GM19240 (cell line): ENCODE results near the gene PAPPA2.
"Not testable (repeated sequence)": the region's sequence is repeated elsewhere in the genome, so short reads cannot be mapped to it uniquely, and the experiment has no call there.

ENCODE experiments used
- DNase-seq: peaks from one replicate; pipeline ENCODE4 v3.0.0; 2011; ENCODE audit warnings: low spot score; ENCODE audit not compliant: insufficient read length

The PAPPA2 gene

DNA sequence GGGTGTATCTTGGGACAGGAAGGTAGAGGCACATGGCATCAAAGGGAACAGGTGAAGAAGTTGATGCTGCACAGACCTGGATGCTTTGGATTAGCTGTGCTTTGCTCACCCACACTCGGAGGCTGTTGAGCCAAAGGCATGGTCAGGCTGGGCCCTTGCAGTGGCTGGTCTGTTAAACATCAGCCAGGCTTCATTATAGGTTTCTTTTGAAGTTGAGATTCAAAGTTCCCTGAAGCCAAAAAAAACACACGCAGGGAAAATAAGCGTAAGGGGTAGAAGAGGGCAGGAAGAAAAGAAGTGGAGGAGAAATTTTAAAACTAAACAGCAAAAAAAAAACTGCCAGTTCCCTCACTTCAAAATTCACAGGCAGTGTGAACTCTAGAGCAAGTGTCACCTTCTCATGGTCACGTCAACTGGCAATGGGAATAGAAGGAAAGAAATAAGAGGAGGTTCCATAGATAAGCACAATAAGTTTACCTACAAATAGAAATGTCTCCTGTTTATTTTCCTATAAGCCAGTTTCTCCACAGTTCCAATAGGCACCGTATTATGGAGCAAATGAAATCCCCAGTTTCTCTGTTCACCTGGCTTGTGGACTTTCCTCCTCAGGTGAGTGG, 139.5 kb downstream of the PAPPA2 start:
- no peak for DNase-seq

GRCh38 chr1:176603696-176604095, 140.7 kb downstream of the PAPPA2 start:
- no peak for DNase-seq

DNA sequence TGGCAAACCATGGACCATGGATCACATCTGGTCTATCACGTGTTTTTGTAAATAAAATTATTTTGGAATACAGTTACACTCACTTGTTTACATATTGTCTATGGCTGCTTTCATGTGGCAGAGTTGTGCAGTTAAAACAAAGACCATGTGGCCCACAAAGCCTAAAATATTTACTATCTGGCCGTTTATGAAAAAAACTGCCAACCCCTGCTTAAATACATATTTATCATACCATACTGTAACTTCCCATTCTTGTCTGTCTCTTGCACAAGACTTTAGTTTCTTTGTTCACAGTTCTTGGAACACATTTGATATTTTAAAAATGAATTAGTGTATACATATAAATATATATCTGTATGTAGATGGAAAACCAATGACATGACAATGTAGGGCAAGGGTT, 141.5 kb downstream of the PAPPA2 start:
- DNase-seq, result no peak

GRCh38 chr1:176605176-176605575, 142.2 kb downstream of the PAPPA2 start:
- no peak for DNase-seq

- DNase-seq, result no peak
Observed at GRCh38 chr1:176609556-176610408, 146.8 kb downstream of the PAPPA2 start.

GRCh38 chr1:176612791-176613190, 149.8 kb downstream of the PAPPA2 start:
- DNase-seq, result no peak

GRCh38 chr1:176617881-176618280, 154.9 kb downstream of the PAPPA2 start:
- no peak for DNase-seq

- no peak for DNase-seq
Observed at GRCh38 chr1:176619261-176619660, 156.3 kb downstream of the PAPPA2 start.

GRCh38 chr1:176625365-176625764, 162.4 kb downstream of the PAPPA2 start:
- no peak for DNase-seq

DNA sequence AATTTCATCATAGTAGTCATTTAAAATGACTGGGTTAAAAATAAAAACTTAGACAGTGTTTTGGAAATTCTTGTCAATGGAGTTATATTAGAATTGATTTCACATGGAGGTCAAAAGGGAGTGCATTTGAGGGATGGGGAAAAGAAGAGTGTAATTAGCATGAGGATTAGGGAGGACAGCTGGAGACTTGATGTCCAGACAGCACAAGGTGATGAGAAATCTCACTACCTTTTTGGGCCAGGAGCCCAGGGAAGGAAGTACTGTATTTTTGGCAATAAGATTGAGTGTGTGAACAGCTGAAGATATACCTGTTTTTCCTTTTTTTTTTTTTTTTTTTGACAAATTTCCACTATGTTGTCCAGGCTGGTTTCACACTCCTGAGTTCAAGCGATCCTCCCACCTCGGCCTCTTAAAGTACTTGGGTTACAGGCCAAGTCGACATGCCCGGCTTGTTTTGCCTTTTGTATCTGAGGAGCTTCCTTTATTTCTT, 163.6 kb downstream of the PAPPA2 start:
- DNase-seq, result no peak

DNA sequence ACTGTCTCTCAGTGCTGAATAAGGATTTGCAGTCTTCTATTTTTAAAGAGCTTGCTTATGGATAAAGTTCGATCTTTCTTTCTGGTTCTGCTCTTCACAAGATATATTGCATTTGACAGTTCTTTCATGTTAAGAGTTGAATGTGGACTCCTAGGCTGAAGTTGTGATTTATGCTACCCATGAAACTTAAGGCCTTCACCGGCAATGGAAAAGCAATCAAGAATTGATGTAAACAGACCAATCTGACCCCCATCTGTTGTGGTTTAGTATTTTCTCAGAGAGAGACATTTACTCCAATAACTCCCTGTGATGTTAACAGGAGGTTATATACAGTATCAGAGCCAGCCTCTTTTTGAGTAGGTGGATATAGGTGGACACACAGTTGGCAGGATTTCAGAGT, 165.8 kb downstream of the PAPPA2 start:
- no peak for DNase-seq

- not testable (repeated sequence) for DNase-seq
Observed at GRCh38 chr1:176634733-176635132, 171.8 kb downstream of the PAPPA2 start.

GRCh38 chr1:176638713-176639526, 175.9 kb downstream of the PAPPA2 start:
- DNase-seq, result no peak

DNA sequence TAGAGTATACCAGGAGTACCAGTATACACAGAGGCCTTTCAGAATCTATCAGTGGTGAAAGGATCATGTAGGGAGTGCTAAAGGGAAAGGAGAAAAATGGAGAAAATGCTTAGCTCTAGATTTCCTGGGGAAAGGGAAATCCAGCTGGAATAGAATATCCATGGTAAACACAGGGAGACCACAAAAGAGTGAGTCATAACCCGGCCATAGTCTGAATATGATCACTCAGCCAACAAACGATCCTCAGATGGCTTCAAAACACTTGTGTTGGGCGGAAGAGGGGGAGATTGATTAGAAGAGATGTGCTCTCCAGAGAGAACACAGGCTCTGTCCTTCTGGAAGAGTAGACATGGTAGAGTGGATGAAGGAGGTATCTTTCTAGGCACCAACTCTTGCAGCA, 180.6 kb downstream of the PAPPA2 start:
- DNase-seq, result no peak

GRCh38 chr1:176648556-176648955, 185.6 kb downstream of the PAPPA2 start:
- no peak for DNase-seq

- no peak for DNase-seq
Observed at GRCh38 chr1:176656257-176656995, 193.5 kb downstream of the PAPPA2 start.

DNA sequence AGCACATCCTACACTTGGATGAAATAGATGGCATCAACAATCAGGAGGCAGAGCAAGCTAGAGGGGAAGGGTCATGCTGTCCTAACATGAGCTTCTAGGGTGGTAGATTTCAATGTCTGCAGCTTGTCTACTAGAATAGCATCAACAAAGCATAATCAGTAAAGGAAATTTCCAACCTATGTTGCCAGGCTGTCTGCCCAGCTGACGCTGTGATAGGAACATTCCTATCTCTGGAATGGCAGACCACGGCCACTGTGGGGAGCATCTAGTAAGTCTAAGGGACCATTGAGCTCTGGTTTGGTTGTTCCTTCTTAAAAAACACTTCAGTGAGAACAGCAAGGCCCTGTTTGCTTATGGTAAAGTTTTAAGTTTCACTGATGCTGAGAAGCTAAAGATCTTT, 206.8 kb downstream of the PAPPA2 start:
- DNase-seq, result no peak

- no peak for DNase-seq
Observed at GRCh38 chr1:176670853-176671252, 207.9 kb downstream of the PAPPA2 start.

- DNase-seq, result no peak
Observed at GRCh38 chr1:176682830-176683535, 220.0 kb downstream of the PAPPA2 start.
